Trophoblast cell (in vitro differentiated cells and primary cell): ENCODE data around the gene GRIK5.
"Not testable (repeated sequence)": the region's sequence is repeated elsewhere in the genome, so short reads cannot be mapped to it uniquely, and the experiment has no call there.

Experiments
- DNase-seq, 2 donors: peaks; one replicate each; pipeline ENCODE4 v3.0.0-alpha.2; 2016
- H2AFZ ChIP-seq: 2 replicates; pipeline ENCODE4 v1.6.1; 2013; ENCODE audit warnings: low read length, moderate library complexity, mild to moderate bottlenecking; ENCODE audit not compliant: insufficient read depth, poor library complexity
- H2AK5ac ChIP-seq: 2 replicates; pipeline ENCODE4 v1.6.1; 2013; ENCODE audit warnings: mild to moderate bottlenecking, low read length
- H2BK120ac ChIP-seq: 2 replicates; pipeline ENCODE4 v1.6.1; 2013; ENCODE audit warnings: low read length, mild to moderate bottlenecking, moderate library complexity; ENCODE audit not compliant: insufficient read depth, poor library complexity
- H2BK12ac ChIP-seq: 2 replicates; pipeline ENCODE4 v1.6.1; 2013; ENCODE audit warnings: mild to moderate bottlenecking, low read length, moderate library complexity
- H2BK5ac ChIP-seq: 2 replicates; pipeline ENCODE4 v1.6.1; 2013; ENCODE audit warnings: low read length, low read depth, moderate library complexity, mild to moderate bottlenecking; ENCODE audit not compliant: poor library complexity
- H3K14ac ChIP-seq: 2 replicates; pipeline ENCODE4 v1.6.1; 2013; ENCODE audit warnings: mild to moderate bottlenecking, low read length
- H3K18ac ChIP-seq: 2 replicates; pipeline ENCODE4 v1.6.1; 2013; ENCODE audit warnings: mild to moderate bottlenecking, low read length
- H3K23ac ChIP-seq: 2 replicates; pipeline ENCODE4 v1.6.1; 2013; ENCODE audit warnings: low read length
- H3K27ac ChIP-seq: 2 replicates; pipeline ENCODE4 v1.5.1; 2013; ENCODE audit warnings: low read depth, mild to moderate bottlenecking, inconsistent platforms, low read length, moderate library complexity
- H3K27me3 ChIP-seq: 2 replicates; pipeline ENCODE4 v1.6.1; 2013; ENCODE audit warnings: inconsistent platforms, mild to moderate bottlenecking, low read length, moderate library complexity; ENCODE audit not compliant: insufficient read depth
- H3K36me3 ChIP-seq, 2 experiments: 1 replicate in 1 of 2; 2 replicates in 1 of 2; pipeline ENCODE4 v1.6.1; 2013; ENCODE audit warnings: low read length in 2 of 2, mild to moderate bottlenecking in 2 of 2, moderate library complexity in 1 of 2; ENCODE audit not compliant: insufficient read depth in 2 of 2, control insufficient read depth in 1 of 2
- H3K4ac ChIP-seq: 2 replicates; pipeline ENCODE4 v1.6.1; 2013; ENCODE audit warnings: low read depth, mild to moderate bottlenecking, low read length, moderate library complexity
- H3K4me1 ChIP-seq, 2 experiments: 1 replicate in 1 of 2; 2 replicates in 1 of 2; pipeline ENCODE4 v1.6.1; 2013; ENCODE audit warnings: low read length in 2 of 2, mild to moderate bottlenecking in 2 of 2, moderate library complexity in 1 of 2; ENCODE audit not compliant: insufficient read depth in 2 of 2, control insufficient read depth in 1 of 2
- H3K4me2 ChIP-seq: 2 replicates; pipeline ENCODE4 v1.6.1; 2013; ENCODE audit warnings: inconsistent platforms, mild to moderate bottlenecking, low read length, moderate library complexity
- H3K4me3 ChIP-seq: 2 replicates; pipeline ENCODE4 v1.5.1; 2013; ENCODE audit warnings: mild to moderate bottlenecking, low read depth, low read length, inconsistent platforms
- H3K79me1 ChIP-seq: one replicate; pipeline ENCODE4 v1.6.1; 2013; ENCODE audit warnings: low read length
- H3K79me2 ChIP-seq: 2 replicates; pipeline ENCODE4 v1.6.1; 2013; ENCODE audit warnings: low read length, mild to moderate bottlenecking; ENCODE audit not compliant: control insufficient read depth, insufficient read depth, poor library complexity
- H3K9ac ChIP-seq: 2 replicates; pipeline ENCODE4 v1.6.1; 2013; ENCODE audit warnings: mild to moderate bottlenecking, low read length
- H3K9me3 ChIP-seq: 2 replicates; pipeline ENCODE4 v1.6.1; 2013; ENCODE audit warnings: low read depth, mild to moderate bottlenecking, control low read depth, inconsistent platforms, low read length; ENCODE audit not compliant: insufficient read depth
- H4K12ac ChIP-seq: 2 replicates; pipeline ENCODE4 v1.6.1; 2013; ENCODE audit warnings: low read depth, mild to moderate bottlenecking, low read length, moderate library complexity
- H4K8ac ChIP-seq: 2 replicates; pipeline ENCODE4 v1.6.1; 2013; ENCODE audit warnings: low read depth, mild to moderate bottlenecking, low read length, moderate library complexity
- H4K91ac ChIP-seq: one replicate; pipeline ENCODE4 v1.6.1; 2013; ENCODE audit warnings: low read depth, mild to moderate bottlenecking, low read length, moderate library complexity
- WGBS: extraction: QIAGEN DNeasy Blood & Tissue Kit; methylation state at CpG from one replicate; pipeline ENCODE4 v1.1.7; 2013; ENCODE audit warnings: missing lambda C conversion rate; ENCODE audit not compliant: insufficient read length, insufficient coverage; ENCODE audit errors: extremely low coverage; 5-methylcytosine and 5-hydroxymethylcytosine counted together

The GRIK5 gene

DNA sequence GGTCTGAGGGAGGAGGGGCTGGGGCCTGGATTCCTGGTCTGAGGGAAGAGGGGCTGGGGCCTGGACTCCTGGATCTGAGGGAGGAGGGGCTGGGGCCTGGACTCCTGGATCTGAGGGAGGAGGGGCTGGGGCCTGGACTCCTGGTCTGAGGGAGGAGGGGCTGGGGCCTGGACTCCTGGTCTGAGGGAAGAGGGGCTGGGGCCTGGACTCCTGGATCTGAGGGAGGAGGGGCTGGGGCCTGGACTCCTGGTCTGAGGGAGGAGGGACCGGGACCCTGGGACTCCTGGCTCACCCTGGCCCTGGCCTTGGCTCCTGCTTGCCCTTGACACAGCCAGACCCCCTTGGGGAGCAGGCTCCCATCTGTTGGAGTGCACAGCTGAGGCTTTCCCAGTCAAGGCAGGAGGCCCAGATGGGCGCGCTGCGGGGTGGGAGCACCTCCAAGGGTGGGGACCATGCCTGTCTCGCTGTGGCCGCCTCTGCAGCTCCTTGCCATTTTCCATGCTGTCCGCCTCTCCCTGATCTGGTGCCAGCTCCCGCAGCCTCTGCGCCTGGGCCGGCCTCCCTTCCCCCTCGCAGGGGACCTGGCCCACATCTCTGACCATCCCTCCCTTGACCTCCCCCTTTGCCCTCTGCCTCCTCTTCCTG, 78.0 kb downstream of the GRIK5 start:
- not testable (repeated sequence) for H3K4me3 ChIP-seq

DNA sequence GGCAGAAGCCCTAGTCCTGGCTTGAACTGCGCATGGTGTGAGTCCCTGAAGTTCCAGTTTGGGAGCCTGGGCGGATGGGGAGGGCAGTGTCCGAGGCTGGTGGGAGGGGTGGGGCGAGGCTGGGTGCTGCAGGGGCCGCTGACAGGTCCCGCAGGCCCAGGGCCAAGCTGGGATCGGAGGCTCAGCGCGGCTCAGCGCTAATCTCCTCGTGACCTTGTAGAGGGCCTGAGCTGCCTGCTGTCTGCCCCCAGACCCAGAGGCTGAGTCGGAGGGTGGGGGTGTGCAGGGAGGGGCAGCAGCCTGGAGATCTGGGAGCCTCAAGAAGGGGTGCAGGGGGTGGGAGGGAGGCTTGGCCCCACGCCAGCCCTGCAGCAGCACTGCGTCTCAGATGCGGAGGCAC, 79.0 kb downstream of the GRIK5 start:
- Histone ChIP-seq H3K27me3 (peaks cover 17% of the 10 kb centered on the region), H4K12ac (no peak overlapping the region), H3K4me3 (no peak overlapping the region), H3K14ac (no peak overlapping the region), H3K4me1 (no peaks in the 10 kb centered on the region), H4K8ac (no peak overlapping the region), H3K4me2 (no peak overlapping the region), H2AK5ac (no peak overlapping the region), H3K23ac (no peak overlapping the region), H2BK5ac (no peak overlapping the region), H3K36me3 (no peaks in the 10 kb centered on the region), H3K9me3 (peaks cover 8% of the 10 kb centered on the region), H3K9ac (no peak overlapping the region), H3K79me2 (no peaks in the 10 kb centered on the region), H2AFZ (no peak overlapping the region), H4K91ac (no peak overlapping the region), H2BK12ac (no peak overlapping the region), H3K18ac (no peak overlapping the region), H3K4ac (no peak overlapping the region), H2BK120ac (no peak overlapping the region), H3K79me1 (no peaks in the 10 kb centered on the region), H3K27ac (no peak overlapping the region)
- WGBS: no CpG with 5 or more reads among the region's 15 CpGs
- no peak for DNase-seq

More for the DNA sequence above, 78.0 kb downstream of the GRIK5 start:
- not testable (repeated sequence) for H3K79me1 ChIP-seq, H3K27ac ChIP-seq, H3K14ac ChIP-seq, H3K4me2 ChIP-seq, H3K9me3 ChIP-seq, H2BK5ac ChIP-seq, H4K12ac ChIP-seq, H3K23ac ChIP-seq, H2AFZ ChIP-seq, H3K4ac ChIP-seq, H3K4me1 ChIP-seq, H3K36me3 ChIP-seq, H3K18ac ChIP-seq, H4K91ac ChIP-seq, DNase-seq, H2BK120ac ChIP-seq, H4K8ac ChIP-seq, H3K9ac ChIP-seq, H2BK12ac ChIP-seq, H3K79me2 ChIP-seq, H2AK5ac ChIP-seq
- peaks cover 17% of the 10 kb centered on the region for H3K27me3 ChIP-seq
- WGBS: no CpG with 5 or more reads among the region's 11 CpGs

- Histone ChIP-seq H2BK5ac (no peak overlapping the region), H4K12ac (no peak overlapping the region), H3K36me3 (no peaks in the 10 kb centered on the region), H3K4me3 (no peak overlapping the region), H2BK12ac (no peak overlapping the region), H3K79me1 (no peaks in the 10 kb centered on the region), H3K23ac (no peak overlapping the region), H3K9me3 (peaks cover 8% of the 10 kb centered on the region), H3K79me2 (no peaks in the 10 kb centered on the region), H3K14ac (no peak overlapping the region), H2BK120ac (no peak overlapping the region), H3K4me2 (no peak overlapping the region), H3K27me3 (peaks cover 17% of the 10 kb centered on the region), H3K18ac (no peak overlapping the region), H3K27ac (no peak overlapping the region), H2AK5ac (no peak overlapping the region), H3K4me1 (no peaks in the 10 kb centered on the region), H4K91ac (no peak overlapping the region), H3K9ac (no peak overlapping the region), H4K8ac (no peak overlapping the region), H2AFZ (no peak overlapping the region), H3K4ac (no peak overlapping the region)
- WGBS: no CpG with 5 or more reads among the region's 2 CpGs
- DNase-seq: no peak
Measured at GRCh38 chr19:41990615-41991014, 79.4 kb downstream of the GRIK5 start.

DNA sequence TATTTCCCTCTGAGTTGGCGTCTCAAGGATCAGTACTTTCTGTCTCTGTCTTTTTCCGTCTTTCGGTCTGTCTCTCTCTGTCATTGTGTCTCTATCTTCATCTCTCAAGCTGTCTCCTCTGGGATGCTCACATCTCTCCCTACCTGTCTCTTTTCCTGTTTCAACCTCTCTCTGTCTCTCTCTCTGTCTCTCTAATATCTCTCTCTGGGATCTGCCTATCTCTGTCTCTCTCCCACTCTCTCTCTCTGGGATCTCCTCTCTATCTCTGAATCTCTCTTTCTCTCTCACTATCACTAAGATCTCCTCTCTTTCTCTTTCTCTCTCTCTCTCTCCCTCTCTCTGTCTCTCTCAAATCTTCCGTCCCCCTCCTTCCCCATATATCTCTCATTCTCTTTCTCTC, 80.0 kb downstream of the GRIK5 start:
- WGBS: 100% methylated on average over 1 of the region's 4 CpGs
- no peak overlapping the region for H4K12ac ChIP-seq

More for the DNA sequence above, 80.0 kb downstream of the GRIK5 start:
- H3K27ac ChIP-seq: no peak overlapping the region
- no peak for DNase-seq
- H3K36me3 ChIP-seq: no peaks in the 10 kb centered on the region
- H3K9ac ChIP-seq: no peak overlapping the region
- no peak overlapping the region for H3K4me3 ChIP-seq
- no peak overlapping the region for H2BK12ac ChIP-seq
- no peaks in the 10 kb centered on the region for H3K79me2 ChIP-seq
- H3K79me1 ChIP-seq: no peaks in the 10 kb centered on the region
- H2AFZ ChIP-seq: no peak overlapping the region
- no peak overlapping the region for H3K23ac ChIP-seq
- no peak overlapping the region for H2BK120ac ChIP-seq
- no peak overlapping the region for H2AK5ac ChIP-seq
- no peak overlapping the region for H4K91ac ChIP-seq
- H4K8ac ChIP-seq: no peak overlapping the region
- peaks cover 13% of the 10 kb centered on the region for H3K27me3 ChIP-seq
- no peak overlapping the region for H2BK5ac ChIP-seq
- no peak overlapping the region for H3K4ac ChIP-seq
- H3K9me3 ChIP-seq: peaks cover 4% of the 10 kb centered on the region
- H3K4me2 ChIP-seq: no peak overlapping the region
- H3K14ac ChIP-seq: no peak overlapping the region
- H3K18ac ChIP-seq: no peak overlapping the region
- H3K4me1 ChIP-seq: no peaks in the 10 kb centered on the region
